ENCODE measurements around the gene STXBP6. TPM values are rescaled to one million over a fixed set of nuclear protein-coding genes. Genes with fewer than 3 reads are reported as not detected.

The STXBP6 gene
- total and polyA plus RNA-seq, 2 of the 13 experiments (the other 11 are each of a cell fraction or from before 2014, with no cell fraction given) = 35.3 to 42.8 TPM

- TF ChIP-seq SAP130 (CRISPR knock-in tag; IDR thresholded peaks at IDR 0.05; ENCODE audit: low read depth) (peak; percentile 64; the same call in 1 of the 2 replicates), ZNF841 (CRISPR knock-in tag; IDR thresholded peaks at IDR 0.05; ENCODE audit: borderline replicate concordance) (0 out of 2 replicates have a peak, but pooled peaks have one; percentile 58), ZNF577 (CRISPR knock-in tag; IDR thresholded peaks at IDR 0.05; ENCODE audit: borderline replicate concordance, low read depth) (no peak), ONECUT2 (CRISPR knock-in tag; IDR thresholded peaks at IDR 0.05) (peak; percentile 50), ZNF589 (CRISPR knock-in tag; conservative IDR thresholded peaks at IDR 0.05) (0 out of 2 replicates have a peak, but pooled peaks have one; percentile 69), ZNF773 (CRISPR knock-in tag; IDR thresholded peaks at IDR 0.05; ENCODE audit: borderline replicate concordance) (no peak), ZNF101 (CRISPR knock-in tag; IDR thresholded peaks at IDR 0.05; ENCODE audit: borderline replicate concordance, low read depth) (no peak; the same call in 1 of the 2 replicates), JUN (CRISPR knock-in tag; IDR thresholded peaks at IDR 0.05) (0 out of 2 replicates have a peak, but pooled peaks have one; percentile 53), MNT (IDR thresholded peaks at IDR 0.05) (no peak), HOXA7 (CRISPR knock-in tag; IDR thresholded peaks at IDR 0.05) (no peak), CEBPB (IDR thresholded peaks at IDR 0.05; ENCODE audit: borderline replicate concordance, low read depth, low read length) (no peak), ZBTB43 (CRISPR knock-in tag; conservative IDR thresholded peaks at IDR 0.05) (peak; percentile 49; the same call in 1 of the 2 replicates), SNAPC4 (CRISPR knock-in tag; IDR thresholded peaks at IDR 0.05) (peak; percentile 60; the same call in 1 of the 2 replicates), ZNF205 (CRISPR knock-in tag; IDR thresholded peaks at IDR 0.05) (peak; percentile 77), ZKSCAN8 (CRISPR knock-in tag; IDR thresholded peaks at IDR 0.05; ENCODE audit: borderline replicate concordance) (peak; percentile 90), NPAS2 (CRISPR knock-in tag; IDR thresholded peaks at IDR 0.05; ENCODE audit: borderline replicate concordance) (no peak), ZNF710 (CRISPR knock-in tag; IDR thresholded peaks at IDR 0.05; ENCODE audit: borderline replicate concordance) (no peak), CENPX (CRISPR knock-in tag; IDR thresholded peaks at IDR 0.05) (no peak), ZBTB20 (CRISPR knock-in tag; IDR thresholded peaks at IDR 0.05; ENCODE audit: borderline replicate concordance, low read depth) (0 out of 2 replicates have a peak, but pooled peaks have one; percentile 84), KDM5B (CRISPR knock-in tag; IDR thresholded peaks at IDR 0.05; ENCODE audit: borderline replicate concordance) (no peak)
These were observed 210.2 kb downstream of the STXBP6 start (continued) for GRCh38 chr14:24839617-24840203.

Data from HepG2 (cell line).